NCI-H345 treated with DMSO at 0.1 percent for 48 hours (cell line): ENCODE data around the gene GRIA4.

Experiments used
- DNase-seq: peaks from one replicate; lab custom pipeline; 2025; ENCODE audit not compliant: unreplicated experiment; lab: John Stamatoyannopoulos, UW

Gene GRIA4

DNA sequence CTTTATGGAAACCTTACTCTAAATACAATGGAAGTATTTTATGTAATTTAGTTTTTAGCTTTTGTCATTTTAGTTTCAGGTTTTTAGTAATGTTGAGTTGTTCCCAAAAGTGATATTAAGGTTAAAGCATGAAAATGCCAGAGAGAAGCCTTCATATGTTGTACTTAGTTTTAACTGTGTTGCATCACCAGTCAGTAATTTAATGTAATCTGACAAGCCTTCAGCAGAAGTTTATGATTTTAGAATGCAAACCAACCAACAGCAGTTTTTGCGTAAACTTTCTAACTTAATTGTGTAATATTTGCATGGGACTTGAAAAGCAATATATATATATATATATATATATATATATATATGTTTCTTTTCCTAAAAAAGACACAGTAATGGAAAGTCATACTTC, 301.6 kb downstream of the GRIA4 start:
- DNase-seq, result no peak

DNA sequence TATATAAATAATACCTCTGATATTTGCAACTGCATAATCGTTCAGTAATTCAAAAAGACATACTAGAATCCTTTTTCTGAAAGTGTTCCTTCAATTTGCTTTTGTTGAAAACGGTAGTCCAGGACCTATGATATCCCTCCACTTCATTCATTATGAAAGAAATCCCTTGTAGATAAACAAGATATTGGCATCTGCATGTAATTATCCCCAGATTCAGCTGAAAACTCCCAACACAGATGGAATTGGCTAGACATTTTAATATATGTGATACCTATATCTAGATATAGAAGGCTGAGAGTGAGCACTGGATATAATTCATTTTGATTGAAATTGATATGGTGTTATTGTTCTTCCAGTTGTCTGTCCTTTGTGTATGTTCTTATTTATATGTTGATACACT, 302.8 kb downstream of the GRIA4 start:
- DNase-seq, result no peak

DNA sequence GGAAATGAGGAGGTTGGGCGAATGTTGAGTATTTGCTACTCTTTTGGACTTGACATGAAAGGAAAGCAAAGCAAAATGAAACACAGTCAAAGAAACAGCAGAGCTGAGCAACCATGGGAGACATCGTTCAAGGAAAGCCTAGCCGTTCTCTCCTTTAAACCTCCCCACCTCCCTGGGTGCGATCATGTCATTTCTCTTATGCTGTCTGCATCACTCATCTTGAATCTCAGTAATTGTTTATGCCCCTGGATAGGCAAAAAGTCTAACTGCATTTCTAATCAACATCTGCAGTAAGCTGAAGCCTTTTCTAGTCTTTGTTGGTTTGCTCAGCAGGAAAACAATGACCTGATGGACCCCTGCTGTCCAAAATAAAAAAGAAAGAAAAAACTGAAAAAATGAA, 305.1 kb downstream of the GRIA4 start:
- no peak for DNase-seq

DNA sequence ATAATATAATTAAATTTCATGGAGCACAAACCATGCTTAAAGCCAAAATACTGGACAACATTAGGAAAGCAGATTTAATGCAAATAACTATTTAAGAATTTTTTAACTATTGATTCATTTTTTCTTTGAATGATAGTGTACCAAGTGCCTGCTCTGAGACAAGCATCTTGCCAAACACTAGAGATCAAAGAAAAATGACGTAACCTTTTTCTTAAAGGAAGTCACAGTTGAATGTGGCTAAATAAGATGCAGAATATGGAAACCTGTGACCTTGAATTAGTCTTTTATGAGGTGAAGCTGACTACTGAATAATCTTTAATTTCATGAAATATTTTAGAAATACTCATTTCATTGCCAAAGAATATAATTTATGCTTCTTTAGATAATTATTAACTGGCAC, 308.2 kb downstream of the GRIA4 start:
- DNase-seq, result no peak

DNA sequence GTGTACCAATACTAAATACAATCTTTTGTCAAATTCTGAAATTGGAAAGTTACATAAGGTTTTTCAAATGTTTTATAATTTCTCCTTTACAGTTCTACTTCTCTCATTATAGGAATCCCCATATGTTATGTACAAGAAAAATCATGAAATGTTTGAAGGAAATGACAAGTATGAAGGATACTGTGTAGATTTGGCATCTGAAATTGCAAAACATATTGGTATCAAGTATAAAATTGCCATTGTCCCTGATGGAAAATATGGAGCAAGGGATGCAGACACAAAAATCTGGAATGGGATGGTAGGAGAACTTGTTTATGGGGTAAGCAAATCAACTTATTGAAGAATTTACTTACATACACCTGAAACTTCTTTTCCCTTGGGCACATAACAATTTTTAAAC, 308.7 kb downstream of the GRIA4 start:
- DNase-seq, result no peak

DNA sequence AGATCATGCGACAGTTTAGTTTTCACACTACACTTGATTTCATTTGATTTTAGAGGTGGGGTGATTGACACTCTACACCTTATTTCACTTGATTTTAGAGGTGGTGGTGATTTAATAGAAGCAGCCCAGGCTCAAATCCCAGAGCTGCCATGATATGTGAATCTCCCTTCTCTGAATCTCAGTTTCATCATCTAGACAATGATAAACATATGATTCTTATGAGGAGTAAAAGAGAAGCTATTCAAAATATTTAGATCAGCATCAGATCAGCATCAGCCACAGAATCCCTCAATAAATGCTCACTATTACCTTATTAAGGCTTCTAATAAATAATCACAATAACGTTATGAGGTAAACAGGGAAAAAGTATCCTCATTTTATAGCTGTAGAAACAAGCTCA, 313.4 kb downstream of the GRIA4 start:
- DNase-seq, result no peak

DNA sequence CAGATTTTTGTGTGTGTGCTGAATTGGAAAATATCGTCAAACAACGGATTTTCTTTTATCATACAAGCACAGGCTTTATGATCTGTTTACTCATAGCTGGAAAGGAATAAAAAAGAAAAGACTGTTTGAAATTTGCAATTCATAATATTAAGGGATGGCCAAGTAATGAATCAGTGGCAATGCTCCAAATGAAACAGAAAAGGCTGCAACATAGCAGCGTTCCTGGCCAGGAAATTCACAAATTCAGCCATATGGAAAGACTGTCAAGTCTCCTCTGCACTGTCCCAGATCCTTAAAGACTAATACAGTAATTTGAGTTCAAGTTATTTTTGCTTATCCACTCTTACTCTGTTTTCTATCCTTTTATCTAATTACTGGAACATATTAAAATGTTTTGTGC, 313.9 kb downstream of the GRIA4 start:
- no peak for DNase-seq

DNA sequence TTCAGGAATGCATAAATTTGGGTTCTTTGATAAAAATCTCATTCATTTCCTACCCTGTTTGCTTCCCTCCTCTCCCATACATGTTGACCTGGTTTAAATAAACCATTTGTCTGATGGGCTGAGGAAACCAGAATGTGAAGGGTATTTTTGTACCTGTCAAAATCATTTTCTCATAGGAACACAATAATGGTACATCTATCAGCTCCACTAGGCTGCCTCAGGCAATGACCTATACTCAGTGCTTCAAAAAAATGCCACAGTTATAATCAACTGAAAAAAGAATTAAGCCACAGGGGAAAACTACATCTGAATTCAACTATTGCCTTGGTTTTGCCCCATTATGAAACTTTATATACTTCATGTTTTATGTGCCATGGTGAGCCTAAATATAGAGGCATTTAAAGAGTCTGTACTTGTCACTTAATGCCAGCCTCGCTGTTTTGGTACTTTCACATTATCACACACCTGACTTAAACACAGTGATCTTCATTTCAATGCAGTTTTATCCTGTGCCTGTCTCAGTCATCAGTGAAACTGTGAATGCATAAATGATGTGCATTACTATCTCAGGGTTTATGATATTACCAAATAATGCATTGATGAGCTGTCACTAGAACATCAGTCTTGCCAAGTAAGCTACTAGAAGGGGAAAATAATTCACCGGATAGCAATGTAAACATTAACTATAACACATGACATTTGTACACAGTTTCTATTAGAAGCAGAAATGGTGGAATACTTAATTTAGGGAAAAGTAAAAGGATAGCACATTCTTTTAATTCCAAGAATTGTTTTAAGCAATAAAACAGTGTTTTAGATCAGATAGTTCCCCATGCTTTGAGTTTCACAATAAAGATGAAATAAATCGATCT, 319.4 kb downstream of the GRIA4 start:
- no peak for DNase-seq

DNA sequence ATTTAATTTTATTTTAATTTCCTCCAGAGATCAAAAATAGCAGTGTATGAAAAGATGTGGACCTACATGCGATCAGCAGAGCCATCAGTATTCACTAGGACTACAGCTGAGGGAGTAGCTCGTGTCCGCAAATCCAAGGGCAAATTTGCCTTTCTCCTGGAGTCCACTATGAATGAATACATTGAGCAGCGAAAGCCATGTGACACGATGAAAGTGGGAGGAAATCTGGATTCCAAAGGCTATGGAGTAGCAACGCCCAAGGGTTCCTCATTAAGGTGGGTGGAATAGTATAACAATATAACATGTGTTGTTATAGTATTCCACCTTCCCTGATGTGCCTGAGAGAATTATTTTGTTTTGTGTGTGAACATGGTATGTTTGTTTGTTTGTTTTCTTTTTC, 323.8 kb downstream of the GRIA4 start:
- no peak for DNase-seq

DNA sequence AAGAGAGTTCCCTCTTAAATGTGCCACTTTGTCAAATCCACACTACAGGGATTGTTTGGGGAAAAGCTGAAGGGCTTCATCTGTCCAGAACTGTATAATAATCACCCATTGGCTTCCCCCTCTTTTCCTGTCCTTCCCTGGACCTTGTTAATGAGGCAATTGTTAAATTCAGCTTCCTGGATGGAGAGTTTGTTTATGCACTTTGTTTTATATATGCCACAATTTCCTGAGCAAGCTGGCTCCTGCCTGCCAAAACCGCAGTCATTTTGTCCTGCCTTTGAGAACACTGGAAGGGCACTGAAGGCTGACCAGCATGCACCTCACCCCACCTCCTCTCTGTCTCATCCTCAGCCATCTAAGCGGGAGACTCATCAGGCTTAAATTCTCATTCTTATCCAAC, 325.9 kb downstream of the GRIA4 start:
- no peak for DNase-seq

DNA sequence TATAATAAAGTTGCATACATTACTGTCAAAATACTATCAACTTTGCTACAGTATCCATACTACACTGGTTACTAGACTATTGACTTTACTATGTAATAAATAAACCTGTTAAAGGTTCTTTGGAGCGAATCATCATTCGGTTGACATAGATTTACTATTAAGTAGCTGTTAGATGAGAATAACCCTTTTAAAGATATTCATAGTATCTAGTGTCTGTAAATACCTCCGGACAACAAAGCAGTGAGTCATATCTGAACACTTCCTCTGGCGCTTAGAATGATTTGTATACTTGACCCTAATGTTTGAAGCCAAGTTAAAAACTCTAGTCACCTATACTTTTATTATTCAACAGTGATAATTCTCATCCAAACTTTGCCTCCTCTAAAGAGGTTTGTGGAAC, 327.5 kb downstream of the GRIA4 start:
- DNase-seq, result no peak

DNA sequence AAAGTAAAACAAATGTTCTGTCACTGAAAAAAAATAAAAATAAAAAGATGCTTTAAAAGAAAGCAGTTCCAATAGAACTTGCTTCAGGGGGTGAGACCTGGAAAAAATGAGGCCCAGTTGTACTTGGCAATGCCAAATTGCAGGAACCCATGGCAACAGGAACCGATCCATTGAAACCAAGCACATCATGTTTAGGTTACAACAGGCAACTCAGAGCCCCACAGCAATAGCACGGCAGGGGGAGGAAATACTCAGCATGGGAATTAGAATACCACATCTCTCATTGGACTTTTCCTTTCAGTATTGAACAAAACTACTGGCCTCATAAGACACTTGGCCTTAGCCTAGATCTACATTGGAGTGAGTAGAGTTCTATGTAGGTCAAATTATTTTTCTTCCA, 327.9 kb downstream of the GRIA4 start:
- DNase-seq, result no peak

DNA sequence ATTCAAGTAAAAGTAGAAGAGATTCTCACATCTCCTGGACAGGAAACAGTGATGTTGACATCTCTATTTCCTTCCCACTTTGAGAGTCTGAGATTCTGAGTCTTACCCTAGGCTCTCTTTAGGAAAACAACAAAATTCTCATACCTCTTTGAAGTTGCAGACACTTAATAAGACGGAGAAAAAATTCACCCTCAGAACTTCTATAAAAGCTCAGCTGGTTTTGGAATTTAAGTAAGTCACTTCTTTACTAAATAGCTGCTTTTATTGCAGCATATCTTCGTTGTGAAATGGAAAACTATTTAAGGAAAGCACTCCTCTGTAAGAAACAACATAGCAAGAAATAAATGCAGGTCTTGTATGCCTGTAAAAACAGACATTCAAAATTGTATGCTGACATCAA, 333.0 kb downstream of the GRIA4 start:
- DNase-seq, result no peak

DNA sequence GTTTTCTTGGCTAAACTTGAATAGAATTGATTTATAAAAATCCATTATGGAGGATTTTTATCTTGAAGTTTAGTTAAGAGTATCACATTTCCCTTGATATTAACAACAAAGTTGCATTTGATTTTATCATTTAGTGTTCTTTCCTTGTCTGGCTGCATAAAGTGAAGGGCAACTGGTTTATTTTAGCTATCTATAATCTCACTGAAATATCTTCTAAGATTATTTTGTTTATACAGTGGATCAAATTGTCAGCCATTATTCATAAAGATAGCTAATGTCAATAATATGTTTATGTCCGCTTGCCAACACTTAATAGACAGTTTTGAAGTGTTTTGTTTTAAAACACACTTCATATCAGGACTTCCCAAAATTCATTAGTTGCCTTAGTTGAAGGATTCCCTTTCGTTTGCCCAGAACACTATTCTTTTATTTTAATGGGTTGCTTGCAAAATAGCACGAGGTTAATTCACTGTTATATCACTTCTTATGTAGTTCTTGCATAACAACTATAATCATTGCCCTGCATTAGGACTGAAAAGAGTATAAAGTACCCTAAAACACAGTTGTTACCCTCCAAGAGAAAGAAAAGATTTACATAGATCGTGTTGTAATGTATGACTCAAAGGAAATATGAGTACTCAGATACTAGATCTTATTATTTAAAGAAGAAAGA, 339.2 kb downstream of the GRIA4 start:
- no peak for DNase-seq

DNA sequence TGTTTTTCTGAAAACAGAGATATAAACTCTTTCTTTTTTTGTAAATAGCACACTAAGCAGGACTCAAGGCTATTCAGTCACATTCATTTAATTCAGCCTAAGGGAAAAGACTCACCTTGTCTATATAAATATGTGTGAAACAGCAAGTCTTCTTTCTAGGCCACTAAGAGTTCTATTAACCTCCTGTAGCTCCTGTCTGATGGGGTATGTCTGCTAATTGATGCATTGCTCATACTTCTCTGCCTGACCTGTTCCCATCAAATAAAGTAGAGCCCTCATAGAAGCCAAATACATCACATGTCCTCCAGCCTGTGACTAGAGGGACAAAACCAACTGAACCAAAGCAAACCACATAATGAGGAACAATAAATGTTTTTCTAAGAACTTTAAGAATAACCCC, 344.0 kb downstream of the GRIA4 start:
- no peak for DNase-seq

DNA sequence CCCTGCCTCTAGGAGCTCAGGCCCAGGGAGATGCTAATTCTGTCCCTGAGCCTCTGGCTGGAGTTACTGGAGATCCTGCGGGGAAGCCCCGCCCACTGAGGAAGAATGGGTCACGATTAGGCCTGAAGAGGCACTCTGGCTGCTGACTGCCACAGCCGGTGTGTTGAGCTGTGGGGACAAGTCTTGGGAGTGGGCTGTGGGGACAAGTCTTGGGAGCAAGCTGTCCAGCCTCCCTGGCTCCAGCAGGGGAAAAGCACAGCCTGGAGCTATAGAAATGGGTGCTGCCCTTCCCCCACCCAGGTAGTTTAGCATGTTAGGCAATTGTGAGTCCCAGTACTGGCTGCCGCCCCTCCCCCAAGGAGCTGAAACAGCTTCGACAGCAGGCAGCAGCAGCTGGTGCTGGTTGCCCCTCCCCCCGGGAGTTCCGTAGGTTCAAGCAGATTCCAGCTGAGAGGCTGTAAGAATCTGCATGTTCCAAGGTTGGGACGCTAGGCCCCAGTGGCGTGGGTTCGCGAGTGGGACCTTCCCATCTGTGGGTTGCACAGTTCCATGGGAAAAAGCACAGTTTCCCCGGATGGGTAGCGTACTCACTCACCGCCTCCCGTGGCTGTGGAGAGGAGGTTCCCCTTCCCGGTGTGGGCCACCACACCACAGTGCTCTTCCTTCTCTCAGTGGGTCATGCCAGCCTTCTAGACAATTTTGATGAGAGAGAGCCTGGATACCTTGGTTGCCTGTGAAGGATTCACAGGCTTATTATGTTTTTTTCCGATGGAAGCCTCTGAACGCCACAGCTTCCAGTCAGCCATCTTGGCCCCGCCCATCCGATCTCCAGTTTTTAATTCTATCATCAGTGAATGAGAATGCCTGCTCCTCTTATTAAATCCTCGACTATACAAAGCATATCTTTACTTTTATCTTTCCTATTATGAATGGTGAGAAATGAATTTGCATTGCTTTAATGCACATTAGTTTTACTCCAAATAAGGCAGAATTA, 350.7 kb downstream of the GRIA4 start:
- DNase-seq, result no peak

DNA sequence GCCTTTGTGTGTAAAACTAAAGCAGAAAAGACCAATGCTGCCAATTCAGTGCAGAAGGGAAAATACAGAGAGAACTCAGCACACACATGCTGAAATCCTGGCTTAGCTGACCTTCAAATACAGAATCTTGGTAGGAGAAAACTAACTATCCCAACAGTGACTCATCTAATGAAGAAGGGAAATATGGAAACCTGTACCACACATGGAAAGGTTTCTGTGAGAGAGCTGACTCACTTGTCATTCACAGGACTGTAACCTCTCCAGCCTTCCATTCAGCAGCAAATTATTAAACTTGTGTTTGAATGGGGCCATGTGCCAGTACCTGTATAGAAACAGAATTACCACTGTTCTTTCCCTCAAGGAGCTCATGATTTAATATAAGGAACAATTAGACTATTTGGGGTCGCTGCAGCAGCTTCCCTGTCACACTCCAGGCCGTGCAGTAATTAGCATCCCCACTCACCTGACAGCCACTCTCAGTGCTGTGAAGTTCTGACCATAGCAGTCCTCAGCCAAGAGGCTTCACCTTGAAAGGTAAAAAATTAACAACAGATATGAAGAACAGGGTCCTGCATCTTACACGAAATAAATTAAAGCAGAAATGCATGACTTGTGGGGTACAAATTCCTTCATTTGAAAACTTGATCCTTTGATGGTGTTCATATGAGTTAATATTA, 358.3 kb downstream of the GRIA4 start:
- DNase-seq, result no peak

DNA sequence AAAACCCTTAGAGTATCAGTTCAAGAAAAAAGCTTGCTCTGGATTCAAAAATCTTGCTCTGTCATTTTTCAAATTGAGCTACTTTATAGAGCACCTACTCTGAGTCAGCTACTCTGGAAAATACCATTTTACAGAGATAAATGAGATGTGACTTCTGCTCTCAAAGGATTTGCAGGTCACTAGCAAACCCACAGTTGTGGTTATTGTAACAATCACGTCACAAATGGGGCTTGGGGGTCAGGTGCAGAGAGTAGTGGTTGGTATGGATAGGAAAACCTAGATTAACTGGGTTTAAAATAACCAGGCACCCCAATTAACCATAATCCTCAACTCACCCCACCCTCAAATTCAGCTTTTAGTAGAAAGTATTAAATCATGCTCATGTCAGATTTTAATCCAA, 359.9 kb downstream of the GRIA4 start:
- no peak for DNase-seq

DNA sequence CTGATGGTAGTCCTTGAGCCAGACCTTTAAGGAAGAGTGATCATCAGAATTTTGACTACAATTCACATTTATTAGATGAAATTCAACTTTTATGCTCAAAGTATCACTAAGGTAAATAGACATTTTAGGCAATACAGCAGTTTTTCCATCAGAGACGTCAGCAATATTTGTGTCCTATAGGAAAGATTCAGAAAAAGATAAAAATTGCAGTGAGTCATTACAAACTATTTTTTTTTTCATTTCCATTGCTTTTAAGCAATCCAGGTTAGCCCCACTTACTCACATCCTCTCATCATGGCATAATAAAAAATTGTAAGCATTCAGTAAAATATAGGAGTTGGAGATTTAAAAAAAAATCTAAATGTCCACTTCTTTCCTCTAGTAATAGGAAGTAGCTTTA, 365.3 kb downstream of the GRIA4 start:
- DNase-seq, result no peak

DNA sequence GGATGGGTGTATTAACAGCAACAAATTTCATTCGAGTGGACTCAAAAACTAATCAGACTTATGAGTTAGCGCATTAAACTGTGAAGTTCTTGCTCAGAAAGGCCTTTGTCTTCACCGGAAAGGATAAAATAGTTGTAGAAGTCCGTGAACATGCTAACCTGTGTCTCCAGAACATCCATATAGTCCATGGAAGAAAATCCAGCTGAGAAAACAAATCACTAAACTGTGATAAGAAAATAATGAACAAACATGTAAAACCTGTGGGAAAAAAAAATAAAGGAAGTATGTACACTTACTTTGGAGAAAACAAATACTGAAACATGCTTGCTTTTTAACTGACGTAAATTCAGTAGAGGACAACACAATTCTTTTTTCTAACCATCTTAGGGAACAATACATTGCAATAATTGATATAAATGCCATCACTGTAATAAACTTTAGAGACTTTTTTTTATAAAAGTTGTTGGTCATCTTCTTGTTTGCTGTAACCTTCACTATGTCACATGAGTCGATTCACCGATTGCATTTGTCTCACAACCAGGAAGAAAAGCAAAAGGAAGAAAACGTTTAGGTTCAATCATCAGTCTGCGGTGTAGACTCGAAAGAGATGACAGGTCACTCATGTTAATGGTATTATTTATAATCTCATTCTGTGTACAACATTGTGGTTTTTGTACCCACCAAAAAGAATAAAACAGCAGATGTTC, 370.3 kb downstream of the GRIA4 start:
- DNase-seq, result no peak
